Upper lobe of right lung (tissue), 1 donor: Measurements from ENCODE around the gene P2RY11. TPM values are rescaled to one million over a fixed set of nuclear protein-coding genes. Genes with fewer than 3 reads are reported as not detected.

ENCODE experiments used
- ATAC-seq: fragments of 200-7000 bp; cut with Tn5 transposase; one replicate; pipeline ENCODE4 v1.9.1; 2020; ENCODE audit warnings: mild to moderate bottlenecking, moderate library complexity
- DNase-seq: peaks from one replicate; pipeline ENCODE4 v3.0.0-alpha.2; 2020
- H3K27ac ChIP-seq: fragments of 200-600 bp; one replicate; pipeline ENCODE4 v1.8.0; 2022
- H3K27me3 ChIP-seq: fragments of 200-600 bp; one replicate; pipeline ENCODE4 v1.8.0; 2022; ENCODE audit warnings: mild to moderate bottlenecking
- H3K36me3 ChIP-seq: fragments of 200-600 bp; one replicate; pipeline ENCODE4 v1.8.0; 2022
- H3K4me1 ChIP-seq: fragments of 200-600 bp; one replicate; pipeline ENCODE4 v1.8.0; 2022
- H3K4me3 ChIP-seq: fragments of 200-600 bp; one replicate; pipeline ENCODE4 v1.8.0; 2022; ENCODE audit warnings: mild to moderate bottlenecking
- H3K9me3 ChIP-seq: fragments of 200-600 bp; one replicate; pipeline ENCODE4 v1.8.0; 2022
- intact Hi-C: fragments of 100-400 bp; cut with DNase I; formaldehyde crosslinking; loops from one replicate; pipeline ENCODE4 v1.11.0; 2022
- total RNA-seq: library from RNA; stranded (reverse); fragmentation: NEBNext Ultra II Directional; extraction: Animal tissue kit (Norgen Biotek cat#: 25700); gene quantifications from one replicate; pipeline ENCODE4 v1.2.1, GENCODE V29; 2021
- TF ChIP-seq, protein P1 (sequence below): fragments of 200-600 bp; IDR thresholded peaks from one replicate; pipeline ENCODE4 v1.8.0; 2022; ENCODE audit warnings: antibody characterized with exemption
- donor health status: DM: no; HTN: yes; CAD: no; lungs with severe emphysema.

P2RY11 gene
- total RNA-seq, 1 donor from 2014 or later = 13.5 TPM

GRCh38 chr19:10149427-10149826 is 37.9 kb downstream of the P2RY11 start:
- no peak for ATAC-seq

DNA sequence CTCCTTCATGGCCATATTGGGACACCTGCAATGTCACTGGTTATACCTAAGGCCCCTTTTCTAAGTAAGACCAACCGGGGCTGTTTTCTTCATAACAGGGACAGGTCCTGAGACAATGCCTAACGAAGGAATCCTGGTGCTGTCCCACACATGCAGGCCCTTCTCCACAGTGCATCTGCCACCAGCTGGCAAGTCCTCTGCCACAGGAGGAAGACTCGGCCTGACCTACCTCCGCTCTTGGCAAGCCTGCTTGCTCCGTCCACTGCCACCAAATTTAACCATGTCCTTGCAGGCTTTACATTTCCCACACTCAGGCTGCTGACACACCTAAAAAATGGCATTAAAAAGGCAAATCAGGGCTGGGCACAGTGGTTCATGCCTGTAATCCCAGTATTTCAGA is 40.0 kb downstream of the P2RY11 start:
- no peaks in the 10 kb centered on the region for H3K9me3 ChIP-seq
- ATAC-seq = no peak
- no peaks in the 10 kb centered on the region for H3K4me1 ChIP-seq
- intact Hi-C loops = no loop called here
- H3K4me3 ChIP-seq = no peak overlapping the region
- DNase-seq = no peak
- no peak overlapping the region for H3K27ac ChIP-seq
- peaks cover 98% of the 10 kb centered on the region for H3K36me3 ChIP-seq
- H3K27me3 ChIP-seq = no peaks in the 10 kb centered on the region
- TF ChIP-seq, protein P1, sequence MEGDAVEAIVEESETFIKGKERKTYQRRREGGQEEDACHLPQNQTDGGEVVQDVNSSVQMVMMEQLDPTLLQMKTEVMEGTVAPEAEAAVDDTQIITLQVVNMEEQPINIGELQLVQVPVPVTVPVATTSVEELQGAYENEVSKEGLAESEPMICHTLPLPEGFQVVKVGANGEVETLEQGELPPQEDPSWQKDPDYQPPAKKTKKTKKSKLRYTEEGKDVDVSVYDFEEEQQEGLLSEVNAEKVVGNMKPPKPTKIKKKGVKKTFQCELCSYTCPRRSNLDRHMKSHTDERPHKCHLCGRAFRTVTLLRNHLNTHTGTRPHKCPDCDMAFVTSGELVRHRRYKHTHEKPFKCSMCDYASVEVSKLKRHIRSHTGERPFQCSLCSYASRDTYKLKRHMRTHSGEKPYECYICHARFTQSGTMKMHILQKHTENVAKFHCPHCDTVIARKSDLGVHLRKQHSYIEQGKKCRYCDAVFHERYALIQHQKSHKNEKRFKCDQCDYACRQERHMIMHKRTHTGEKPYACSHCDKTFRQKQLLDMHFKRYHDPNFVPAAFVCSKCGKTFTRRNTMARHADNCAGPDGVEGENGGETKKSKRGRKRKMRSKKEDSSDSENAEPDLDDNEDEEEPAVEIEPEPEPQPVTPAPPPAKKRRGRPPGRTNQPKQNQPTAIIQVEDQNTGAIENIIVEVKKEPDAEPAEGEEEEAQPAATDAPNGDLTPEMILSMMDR = no peak

More at GRCh38 chr19:10149427-10149826, 37.9 kb downstream of the P2RY11 start:
- Histone ChIP-seq H3K4me3 (no peak overlapping the region), H3K27me3 (no peaks in the 10 kb centered on the region), H3K9me3 (no peaks in the 10 kb centered on the region), H3K36me3 (peaks cover 98% of the 10 kb centered on the region), H3K4me1 (no peaks in the 10 kb centered on the region), H3K27ac (no peak overlapping the region)
- DNase-seq = no peak
- TF ChIP-seq, protein P1 = no peak
- intact Hi-C loops = no loop called here

GRCh38 chr19:10152100-10152499 is 40.6 kb downstream of the P2RY11 start:
- ATAC-seq = no peak
- peaks cover 95% of the 10 kb centered on the region for H3K36me3 ChIP-seq

GRCh38 chr19:10155839-10156238 is 44.3 kb downstream of the P2RY11 start:
- DNase-seq (no peak), ATAC-seq (no peak)
- Histone ChIP-seq H3K4me3 (no peak overlapping the region), H3K27me3 (no peaks in the 10 kb centered on the region), H3K27ac (no peak overlapping the region), H3K4me1 (no peaks in the 10 kb centered on the region), H3K36me3 (peaks cover 97% of the 10 kb centered on the region), H3K9me3 (no peaks in the 10 kb centered on the region)
- TF ChIP-seq, protein P1 = no peak
- intact Hi-C loops = no loop called here

More at GRCh38 chr19:10152100-10152499, 40.6 kb downstream of the P2RY11 start:
- no peaks in the 10 kb centered on the region for H3K4me1 ChIP-seq
- no peaks in the 10 kb centered on the region for H3K9me3 ChIP-seq
- H3K27ac ChIP-seq = no peak overlapping the region
- intact Hi-C loops = no loop called here
- TF ChIP-seq, protein P1 = no peak
- H3K27me3 ChIP-seq = no peaks in the 10 kb centered on the region
- H3K4me3 ChIP-seq = no peak overlapping the region
- DNase-seq = no peak

- H3K4me3 ChIP-seq = no peak overlapping the region
- no peak overlapping the region for H3K27ac ChIP-seq
- no peak for DNase-seq
- H3K9me3 ChIP-seq = no peaks in the 10 kb centered on the region
- TF ChIP-seq, protein P1 = no peak
- H3K4me1 ChIP-seq = no peaks in the 10 kb centered on the region
- intact Hi-C loops = no loop called here
- no peaks in the 10 kb centered on the region for H3K27me3 ChIP-seq
- peaks cover 97% of the 10 kb centered on the region for H3K36me3 ChIP-seq
- peak; percentile 12 for ATAC-seq
Measured at GRCh38 chr19:10158071-10158470, 46.6 kb downstream of the P2RY11 start.

- no peaks in the 10 kb centered on the region for H3K27me3 ChIP-seq
- ATAC-seq (no peak), DNase-seq (no peak)
- peaks cover 97% of the 10 kb centered on the region for H3K36me3 ChIP-seq
- H3K4me1 ChIP-seq = no peaks in the 10 kb centered on the region
- H3K27ac ChIP-seq = no peak overlapping the region
- no peaks in the 10 kb centered on the region for H3K9me3 ChIP-seq
- TF ChIP-seq, protein P1 = no peak
- intact Hi-C loops = no loop called here
- H3K4me3 ChIP-seq = no peak overlapping the region
Measured at GRCh38 chr19:10158485-10158884, 47.0 kb downstream of the P2RY11 start.
